Right forelimb (tissue), 1 donor: ENCODE data around the gene COL23A1.
A peak's percentile ranks its signal among the peaks of the same experiment; 100 is the strongest.

Source experiments
- DNase-seq: peaks from one replicate; pipeline ENCODE4 v3.0.0-alpha.2; 2018

COL23A1 gene

DNA sequence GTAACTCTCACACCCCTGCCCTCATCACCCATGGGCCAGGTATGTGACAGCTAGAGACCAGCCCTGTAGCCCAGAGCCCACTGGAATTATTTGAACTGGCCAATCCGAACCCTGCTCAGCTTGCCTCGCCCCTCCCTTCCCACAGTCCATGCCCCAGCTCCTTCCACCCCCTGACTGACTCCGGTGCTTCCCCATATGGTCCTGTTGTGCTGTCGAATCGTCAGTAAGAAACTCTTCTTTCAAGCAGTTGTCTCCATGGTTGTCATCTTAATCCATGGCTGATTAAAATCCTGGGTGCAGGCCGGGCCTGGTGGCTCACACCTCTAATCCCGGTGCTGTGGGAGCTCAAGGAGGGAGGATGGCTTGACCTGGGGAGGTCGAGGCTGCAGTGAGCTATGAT, 118.5 kb downstream of the COL23A1 start:
- DNase-seq, result no peak

DNA sequence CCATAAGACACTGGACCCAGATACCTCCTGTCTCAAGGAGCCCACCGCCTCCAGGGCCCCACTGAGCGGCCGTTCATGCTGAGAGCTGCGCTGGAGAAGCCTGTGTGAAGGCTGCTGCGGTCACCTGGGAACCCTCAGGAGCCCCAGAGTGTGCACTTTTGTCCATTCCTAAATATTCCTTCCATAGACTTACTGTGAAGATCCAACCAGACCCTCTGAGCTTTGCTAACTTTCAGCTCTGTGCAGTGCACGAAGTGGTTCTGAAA, 119.5 kb downstream of the COL23A1 start:
- DNase-seq, result peak; percentile 22

DNA sequence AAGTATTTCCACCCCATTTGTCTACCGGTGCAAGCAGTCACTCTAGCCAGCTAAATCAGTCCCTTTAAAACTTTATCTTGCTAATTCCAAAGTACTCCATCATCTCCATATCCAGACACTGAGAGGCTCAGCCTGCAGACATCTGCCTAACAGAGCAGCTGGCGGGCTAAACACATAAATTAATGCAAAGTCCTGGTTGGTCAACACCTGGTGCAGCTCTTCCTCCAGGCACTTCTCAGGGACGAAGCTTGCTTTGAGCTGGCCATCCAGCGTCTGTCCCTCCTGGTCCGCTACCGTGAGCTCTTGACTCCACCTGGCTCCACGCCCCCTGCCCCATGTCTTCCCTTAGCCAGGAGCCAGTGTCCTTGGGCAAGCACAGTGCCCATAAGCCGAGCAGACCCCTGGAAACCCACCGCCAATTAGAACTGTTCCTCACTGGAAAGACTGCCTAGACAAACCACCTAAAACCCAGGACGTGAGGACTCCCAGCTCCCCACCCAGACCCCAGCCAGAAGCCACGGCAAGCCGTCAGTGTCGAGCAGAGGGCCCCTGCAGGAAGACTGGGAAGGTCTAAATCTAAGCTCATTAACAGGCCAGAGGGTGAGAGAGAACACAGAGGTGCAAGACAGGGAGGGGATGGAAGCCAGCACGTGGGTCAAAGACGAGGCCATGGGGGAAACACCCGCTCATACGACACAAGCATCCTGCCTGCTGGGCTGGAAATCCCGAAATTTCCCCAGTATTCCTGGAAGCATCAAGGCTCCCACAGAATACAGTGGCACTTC, 120.0 kb downstream of the COL23A1 start:
- peak; percentile 36 for DNase-seq

GRCh38 chr5:178469011-178469974, 120.9 kb downstream of the COL23A1 start:
- peak; percentile 16 for DNase-seq

DNA sequence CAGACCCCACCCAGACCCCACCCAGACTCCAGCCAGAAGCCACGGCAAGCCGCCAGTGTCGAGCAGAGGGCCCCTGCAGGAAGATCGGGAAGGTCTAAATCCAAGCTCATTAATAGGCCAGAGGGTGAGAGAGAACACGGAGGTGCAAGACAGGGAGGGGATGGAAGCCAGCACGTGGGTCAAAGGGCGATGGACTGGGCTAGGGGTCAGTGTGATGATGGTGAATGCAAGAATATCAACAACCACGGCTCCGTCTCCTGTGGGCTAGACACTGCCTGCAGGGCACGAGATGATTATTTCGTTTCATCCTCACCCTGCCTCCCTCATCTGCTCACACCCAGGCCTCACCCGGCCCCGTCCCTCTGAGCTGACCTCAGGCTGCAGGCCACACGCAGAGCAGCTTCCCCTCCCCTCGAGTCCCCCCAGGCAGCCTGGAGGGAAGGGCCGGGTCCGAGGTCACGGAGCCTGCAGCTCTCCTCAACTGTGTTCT, 122.0 kb downstream of the COL23A1 start:
- DNase-seq, result no peak

DNA sequence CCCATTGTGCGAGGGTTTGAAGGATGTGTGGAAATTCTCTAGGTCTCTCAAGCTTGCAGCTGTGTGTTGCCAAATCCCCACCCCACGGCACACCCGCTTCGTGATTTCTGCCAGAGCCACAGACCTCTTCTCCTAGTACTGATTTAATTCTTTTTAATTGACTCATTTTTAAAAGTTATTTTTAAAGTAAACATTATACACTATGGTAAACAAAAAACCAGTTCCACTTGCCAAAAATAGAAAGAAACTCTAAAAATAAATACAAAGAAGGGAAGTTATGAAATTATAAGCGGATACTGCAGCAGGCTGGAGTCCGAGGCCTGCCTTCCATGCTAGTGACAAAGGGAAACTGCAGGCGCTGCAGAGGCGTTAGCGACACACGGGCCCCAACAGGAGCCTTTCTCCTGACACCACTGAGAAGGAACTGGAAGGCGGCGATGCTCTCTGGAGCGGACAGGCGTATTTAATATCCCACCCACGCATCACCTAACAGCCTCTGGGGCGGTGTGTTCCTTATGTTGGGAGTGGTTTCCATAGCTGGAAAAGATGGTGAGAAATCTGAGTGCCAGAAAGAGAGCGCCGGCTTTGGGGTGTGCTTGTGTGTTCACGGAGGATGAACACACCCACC, 122.5 kb downstream of the COL23A1 start:
- DNase-seq, result peak; percentile 76

DNA sequence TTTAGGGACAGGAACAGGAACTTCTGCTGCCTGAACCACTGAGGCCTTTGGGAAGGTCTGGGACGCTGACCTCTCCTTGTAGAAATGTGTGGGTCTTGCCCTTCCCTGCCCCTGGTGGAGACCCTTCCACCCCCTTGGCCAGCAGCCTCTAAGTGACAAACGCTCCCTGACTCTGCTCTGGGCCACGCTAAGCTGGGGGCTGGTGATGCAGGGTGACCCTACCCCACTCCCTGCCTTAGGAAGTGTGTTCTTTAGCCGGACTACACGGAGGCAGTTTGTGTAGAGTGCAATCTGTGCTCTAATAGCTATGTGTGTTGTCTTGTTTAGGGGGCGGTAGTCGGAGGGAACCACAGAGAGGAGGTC, 123.0 kb downstream of the COL23A1 start:
- DNase-seq, result no peak

GRCh38 chr5:178466342-178466741, 123.9 kb downstream of the COL23A1 start:
- no peak for DNase-seq

GRCh38 chr5:178465861-178466288, 124.3 kb downstream of the COL23A1 start:
- no peak for DNase-seq

- DNase-seq, result no peak
Measured at GRCh38 chr5:178465228-178465860, 124.8 kb downstream of the COL23A1 start.

DNA sequence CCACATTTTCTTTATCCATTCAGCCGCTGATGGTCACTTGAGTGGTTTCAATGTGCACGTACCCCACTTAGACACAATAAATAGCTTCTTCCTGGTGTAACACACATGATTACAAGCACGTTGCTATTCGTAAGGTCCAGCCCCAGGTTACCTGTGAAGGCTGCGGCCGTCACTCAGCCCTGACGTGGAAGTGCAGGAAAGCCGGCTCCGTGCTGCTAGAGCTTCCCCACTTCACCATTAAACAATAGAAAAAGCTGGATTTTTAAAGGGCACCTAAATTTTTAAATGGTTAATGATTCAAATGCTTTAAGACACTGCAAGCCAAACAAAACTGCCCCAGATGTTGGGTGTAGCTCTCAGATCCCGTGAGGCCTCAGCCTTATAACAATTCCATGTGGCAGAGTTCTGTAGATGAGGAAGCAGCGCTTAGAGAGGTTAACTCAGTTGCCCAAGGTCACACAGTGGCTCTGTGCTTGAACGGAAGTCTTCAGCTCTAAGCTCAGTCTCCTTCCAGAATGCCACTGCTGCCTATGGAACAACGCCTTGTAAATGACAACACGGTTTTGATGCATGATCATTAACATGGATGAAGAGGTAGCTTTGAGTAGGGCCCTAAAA, 125.7 kb downstream of the COL23A1 start:
- no peak for DNase-seq

GRCh38 chr5:178463321-178464155, 126.7 kb downstream of the COL23A1 start:
- DNase-seq, result no peak

GRCh38 chr5:178462816-178463215, 127.4 kb downstream of the COL23A1 start:
- no peak for DNase-seq

DNA sequence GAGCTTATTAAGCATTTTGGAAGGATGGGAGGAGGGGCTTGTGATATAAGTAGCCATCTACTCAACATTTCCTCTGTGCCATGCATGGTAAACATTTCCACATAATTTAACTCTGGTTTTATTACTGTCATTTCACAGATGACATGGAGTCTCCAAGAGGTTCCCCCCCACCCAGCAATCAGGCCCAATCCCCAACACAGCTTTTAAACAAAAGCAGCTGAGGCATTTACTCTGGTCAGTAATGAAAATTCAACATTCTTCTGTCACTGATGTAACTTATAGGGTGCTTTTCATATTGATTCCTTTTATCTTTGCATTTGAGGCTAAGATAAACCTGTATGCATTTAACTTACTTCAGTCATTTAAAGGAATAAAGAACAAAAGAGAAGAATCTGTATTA, 128.1 kb downstream of the COL23A1 start:
- DNase-seq, result no peak

DNA sequence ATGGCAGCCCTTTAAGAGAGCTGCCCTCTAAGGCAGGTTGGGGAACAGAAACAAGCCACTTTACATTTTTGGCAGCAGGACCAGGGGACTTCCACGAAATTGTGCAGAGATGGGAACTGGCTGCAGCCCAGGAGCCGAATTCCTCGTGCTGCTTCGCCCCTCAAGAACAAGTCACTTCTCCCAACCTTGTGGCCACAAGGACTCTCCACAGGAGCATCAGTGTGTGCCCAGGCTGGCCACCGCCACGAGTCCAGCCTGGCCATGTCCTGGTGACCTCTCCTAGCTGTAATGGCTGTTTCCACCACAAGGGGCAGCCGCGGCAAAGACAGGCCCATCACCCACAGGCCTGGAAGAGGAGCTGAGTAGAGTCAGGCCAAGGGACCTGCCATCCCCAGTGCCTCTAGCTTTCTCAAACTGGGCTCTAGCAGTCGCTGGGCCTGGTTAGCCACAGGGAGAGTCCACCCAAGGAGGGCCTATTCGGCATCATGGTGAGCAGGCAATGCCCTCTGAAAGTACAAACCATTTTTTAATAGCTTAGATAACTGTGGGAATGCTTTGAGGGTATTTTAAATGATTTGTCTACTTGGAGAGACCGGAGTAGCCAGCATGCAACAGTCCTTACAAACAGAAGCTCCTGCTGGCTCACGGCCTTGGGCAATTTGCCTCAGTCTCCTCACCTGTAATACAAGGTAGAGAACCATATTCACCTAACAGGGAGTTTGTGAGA, 129.0 kb downstream of the COL23A1 start:
- DNase-seq, result peak; percentile 69

DNA sequence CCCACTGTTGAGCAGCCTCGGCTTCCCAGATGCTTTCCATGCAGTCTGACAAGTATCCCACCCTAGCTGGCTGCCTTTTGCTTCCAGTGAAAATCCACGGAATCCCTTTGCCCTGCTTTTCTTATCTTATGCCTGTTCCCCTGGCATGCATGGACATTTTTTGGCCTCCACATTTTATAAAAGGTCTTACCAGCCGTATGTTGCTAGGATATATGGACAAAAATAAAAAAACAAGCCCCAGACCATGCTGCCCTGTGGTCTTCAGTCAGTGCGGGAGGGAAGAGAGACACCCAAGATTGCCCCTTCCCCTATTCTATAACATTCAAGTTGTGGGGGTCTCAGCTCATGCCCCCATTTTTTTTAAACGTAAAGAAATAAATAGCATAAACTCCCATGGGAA, 129.6 kb downstream of the COL23A1 start:
- no peak for DNase-seq

DNA sequence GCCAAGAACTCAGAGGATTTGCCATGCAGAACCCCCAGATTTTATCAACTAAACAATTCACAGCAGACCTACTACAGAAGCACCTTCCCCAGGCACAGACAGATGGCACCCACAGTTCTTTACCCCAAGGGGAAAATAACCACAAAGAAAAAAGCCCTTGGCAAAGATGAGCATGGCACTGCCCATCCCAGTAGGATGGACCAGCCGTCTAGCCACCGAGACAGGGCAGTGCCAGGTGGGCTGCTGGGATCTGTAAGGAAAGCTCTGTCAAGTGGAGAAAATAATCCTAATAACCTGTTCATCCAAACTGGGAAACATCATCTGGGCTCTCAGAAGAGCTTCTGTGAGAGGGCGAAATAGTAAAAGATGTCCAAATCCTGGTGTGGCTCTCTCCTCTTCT, 130.0 kb downstream of the COL23A1 start:
- DNase-seq, result no peak

DNA sequence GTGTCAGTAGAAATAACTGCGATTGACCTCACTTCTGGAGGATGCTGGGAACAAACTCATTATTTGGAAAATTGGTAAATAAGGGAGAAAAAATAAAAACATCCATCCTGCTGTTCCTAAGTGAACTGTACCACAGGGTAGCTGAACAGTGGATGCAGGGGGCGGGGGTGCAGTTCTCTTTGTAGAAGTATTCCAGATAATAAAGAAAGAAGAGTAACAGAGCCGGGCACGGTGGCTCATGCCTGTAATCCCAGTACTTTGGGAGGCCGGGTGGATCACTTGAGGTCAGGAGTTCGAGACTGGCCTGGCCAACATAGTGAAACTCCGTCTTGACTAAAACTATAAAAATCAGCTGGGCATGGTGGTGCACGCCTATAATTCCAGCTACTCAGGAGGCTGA, 132.1 kb downstream of the COL23A1 start:
- DNase-seq, result no peak

DNA sequence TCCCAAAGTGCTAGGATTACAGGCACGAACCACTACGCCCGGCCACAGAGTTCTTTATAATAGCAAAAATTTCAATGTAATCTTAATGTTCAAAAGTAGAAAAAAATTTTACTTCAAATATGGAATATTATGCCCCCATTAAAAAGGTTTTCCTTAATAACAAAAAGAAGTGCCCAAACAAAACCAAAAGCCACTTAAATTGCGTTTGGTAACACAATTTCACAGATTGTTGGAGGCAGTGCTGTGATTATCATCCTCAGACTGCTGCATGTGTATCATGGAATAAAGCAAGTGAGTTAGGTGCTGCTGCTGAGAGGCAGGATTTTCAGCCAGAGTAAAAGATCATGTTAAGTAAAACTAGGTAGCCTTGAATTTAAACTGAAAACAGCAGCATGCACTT, 132.7 kb downstream of the COL23A1 start:
- no peak for DNase-seq

GRCh38 chr5:178455480-178455835, 134.7 kb downstream of the COL23A1 start:
- no peak for DNase-seq
